Heart left ventricle (tissue), 16 donors: Measurements from ENCODE around the gene TRNP1. TPM values are rescaled to one million over a fixed set of nuclear protein-coding genes. Genes with fewer than 3 reads are reported as not detected.

ENCODE experiments used
- ATAC-seq, 4 donors: fragments of 200-7000 bp; cut with Tn5 transposase; one replicate each; pipeline ENCODE4 v1.9.1; 2020 to 2022; ENCODE audit warnings: moderate library complexity in 4 of 4, mild to moderate bottlenecking in 3 of 4, moderate number of reproducible peaks in 1 of 4
- DNase-seq, 5 donors: peaks; one replicate each; pipeline ENCODE4 v3.0.0-alpha.2; 2020
- H3K27ac ChIP-seq, 12 donors: fragments of 200-600 bp; sonication (generic) in 4 of 12; one replicate each; pipeline versions ENCODE4 v1.5.0 to v1.8.0; 2016 to 2022; ENCODE audit warnings: mild to moderate bottlenecking in 2 of 12
- H3K27me3 ChIP-seq, 9 donors: fragments of 200-600 bp; sonication (generic) in 2 of 9; one replicate each; pipeline versions ENCODE4 v1.5.1 to v1.8.0; 2016 to 2022; ENCODE audit warnings: mild to moderate bottlenecking in 3 of 9
- H3K36me3 ChIP-seq, 9 donors: fragments of 200-600 bp; sonication (generic) in 2 of 9; one replicate each; pipeline versions ENCODE4 v1.5.0 to v1.8.0; 2018 to 2022; ENCODE audit warnings: mild to moderate bottlenecking in 2 of 9
- H3K4me1 ChIP-seq, 12 donors: fragments of 200-600 bp; sonication (generic) in 4 of 12; one replicate each; pipeline versions ENCODE4 v1.5.0 to v1.8.0; 2016 to 2022; ENCODE audit warnings: mild to moderate bottlenecking in 3 of 12
- H3K4me3 ChIP-seq, 12 donors: fragments of 200-600 bp; sonication (generic) in 4 of 12; one replicate each; pipeline versions ENCODE4 v1.5.0 to v1.8.0; 2017 to 2022; ENCODE audit warnings: mild to moderate bottlenecking in 9 of 12, moderate library complexity in 4 of 12
- H3K9me3 ChIP-seq, 12 donors: fragments of 200-600 bp; sonication (generic) in 4 of 12; one replicate each; pipeline versions ENCODE4 v1.5.0 to v1.8.0; 2016 to 2022; ENCODE audit warnings: mild to moderate bottlenecking in 1 of 12
- CTCF ChIP-seq, 12 donors: fragments of 200-600 bp; sonication (generic) in 4 of 12; IDR thresholded peaks; one replicate each; pipeline versions ENCODE4 v1.5.0 to v1.8.0; 2018 to 2022; ENCODE audit warnings: antibody characterized with exemption in 12 of 12, mild to moderate bottlenecking in 5 of 12
- POLR2A ChIP-seq, 2 donors: fragments of 450-650 bp; IDR thresholded peaks; one replicate each; pipeline ENCODE4 v1.6.1; 2017; ENCODE audit warnings: antibody characterized with exemption in 2 of 2, mild to moderate bottlenecking in 2 of 2, moderate library complexity in 2 of 2
- WGBS, 4 donors: extraction: QIAGEN DNeasy Blood & Tissue Kit in 2 of 4; methylation state at CpG; one replicate each; pipeline versions ENCODE4 v1.1.5 to v1.1.7; 2013 to 2018; 5-methylcytosine and 5-hydroxymethylcytosine counted together
- intact Hi-C, 10 donors: fragments of 100-400 bp; cut with DNase I; formaldehyde crosslinking; loops; one replicate each; pipeline versions ENCODE4 v1.11.1 to v1.14.2; 2022
- polyA plus RNA-seq, 2 donors: library from polyadenylated mRNA; stranded (reverse); fragments of 200-250 nt; gene quantifications; one replicate each; pipeline ENCODE4 v1.2.3, GENCODE V29; 2013
- total RNA-seq, 9 donors: library from RNA; depleted of rRNA in 2 of 9; stranded (reverse); fragments of >200 nt in 2 of 9; fragmentation: NEBNext Ultra II Directional in 3 of 9; extraction: Animal tissue kit (Norgen Biotek cat#: 25700) in 3 of 9; gene quantifications; one replicate each; pipeline versions ENCODE4 v1.1.0 to v1.2.4, GENCODE V29; 2016 to 2023
- donor health status: ischemic (EF 13 %, LVEDD 7.1; RV severe dilation, severe dysfunction).
- donor health status: healthy with polysubstance abuse.
- donor health status: DM: no; HTN: yes; CAD: no.
- donor health status: DM: no; HTN: no; CAD: no.
- donor health status: ischemic (EF 25% LVEDD 6.9; RV normal size, moderate dysfunction).
- donor health status: ischemic (EF 25% LVEDD 5.7; RV mildly dilated, moderate dysfunction).
- donor health status: healthy.
- donor health status: DM: yes; HTN: yes; CAD: no.
- donor health status: ischemic (EF 35%, LVEDD 5.7; RV mildly dilated, moderate dysfunction).
- donor health status: nonischemic (EF 11% LVEDD 7.7; RV severe dilation, severe dysfunction).
- donor health status: DM: yes; HTN: yes; CAD: no.
- donor health status: PGD.
- donor health status: ischemic (EF 29% LVEDD 5.4; RV normal size, mild dysfunction).
- donor health status: nonischemic (EF 23%, LVEDD 6.1; RV moderate dilation, normal function).

TRNP1 gene
- total and polyA plus RNA-seq, 11 donors, result 16.6 to 68.5 (median 21.7) TPM

GRCh38 chr1:26960625-26960966 lies 32.9 kb upstream of the TRNP1 start:
- DNase-seq (peak in 1 of 5 donors; percentile 17), ATAC-seq (no peak)
- peaks cover 0 to 15% (median 3%) of the 10 kb centered on the region in 12 donors for H3K9me3 ChIP-seq
- WGBS, 4 donors, result 21 to 26% (median 24%) methylated on average over 3 of the region's 3 CpGs
- no peaks in the 10 kb centered on the region for H3K36me3 ChIP-seq
- intact Hi-C loops, result loop anchor here in 1 of 10 donors (10.0 kb wide), 1 partner anchor 134 kb away; no protein-coding TSS in a partner anchor
- peaks cover 0 to 20% (median 6%) of the 10 kb centered on the region in 12 donors for H3K4me1 ChIP-seq
- no peak for TF ChIP-seq POLR2A (IDR thresholded peaks at IDR 0.05)
- no peak for TF ChIP-seq CTCF (IDR thresholded peaks at IDR 0.05)
- H3K27ac ChIP-seq, result no peak overlapping the region
- peaks cover 9 to 63% (median 28%) of the 10 kb centered on the region in 9 donors for H3K27me3 ChIP-seq
- H3K4me3 ChIP-seq, result peak overlapping the region in 8 of 12 donors; percentile 29 to 62 (median 46)

- Histone ChIP-seq H3K9me3 (peaks cover 0 to 3% (median 0%) of the 10 kb centered on the region in 12 donors), H3K36me3 (no peaks in the 10 kb centered on the region), H3K4me1 (peaks cover 0 to 20% (median 6%) of the 10 kb centered on the region in 12 donors), H3K27me3 (peaks cover 9 to 64% (median 28%) of the 10 kb centered on the region in 9 donors), H3K27ac (no peak overlapping the region), H3K4me3 (no peak overlapping the region)
- no peak for TF ChIP-seq POLR2A (IDR thresholded peaks at IDR 0.05)
- DNase-seq (no peak), ATAC-seq (no peak)
- WGBS, 4 donors, result 55 to 65% (median 62%) methylated on average over 3 of the region's 3 CpGs
- intact Hi-C loops, result loop anchor here in 1 of 10 donors (10.0 kb wide), 1 partner anchor 133 kb away; no protein-coding TSS in a partner anchor
These were observed 31.7 kb upstream of the TRNP1 start for GRCh38 chr1:26961826-26962225.

GRCh38 chr1:26965213-26965612 lies 28.3 kb upstream of the TRNP1 start:
- Histone ChIP-seq H3K36me3 (no peaks in the 10 kb centered on the region), H3K4me3 (no peak overlapping the region), H3K27me3 (peaks cover under 1 to 37% (median 7%) of the 10 kb centered on the region in 9 donors), H3K9me3 (no peaks in the 10 kb centered on the region), H3K4me1 (peaks cover 0 to 11% (median under 1%) of the 10 kb centered on the region in 12 donors), H3K27ac (no peak overlapping the region)
- whole genome bisulfite sequencing, 4 donors, result 89 to 93% (median 91%) methylated on average over 6 of the region's 6 CpGs
- intact Hi-C loops, result loop anchor here in 2 of 10 donors (5.0 to 10.0 kb wide), 2 partner anchors 130 to 132 kb away; no protein-coding TSS in a partner anchor
- TF ChIP-seq CTCF (IDR thresholded peaks at IDR 0.05) (no peak), POLR2A (IDR thresholded peaks at IDR 0.05) (no peak)
- no peak for ATAC-seq
- DNase-seq, result peak in 1 of 5 donors; percentile 2

DNA sequence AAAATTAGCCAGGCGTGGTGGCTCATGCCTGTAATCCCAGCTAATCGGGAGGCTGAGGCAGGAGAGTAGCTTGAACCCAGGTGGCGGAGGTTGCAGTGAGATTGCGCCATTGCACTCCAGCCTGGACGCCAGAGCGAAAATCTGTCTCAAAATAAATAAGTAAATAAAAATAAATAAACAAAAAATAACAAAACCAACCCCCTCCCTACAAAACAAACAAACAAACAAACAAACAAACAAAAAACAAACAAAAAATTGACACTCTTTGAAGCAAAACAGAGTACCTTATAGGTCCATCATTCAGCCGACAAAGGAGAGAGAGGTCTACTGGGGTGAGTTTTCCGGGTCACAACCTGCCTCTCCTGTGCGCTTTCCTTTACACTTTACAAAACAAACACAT lies 27.9 kb upstream of the TRNP1 start:
- Histone ChIP-seq H3K4me3 (no peak overlapping the region), H3K27me3 (peaks cover 0 to 33% (median 2%) of the 10 kb centered on the region in 9 donors), H3K36me3 (no peaks in the 10 kb centered on the region), H3K9me3 (no peaks in the 10 kb centered on the region), H3K27ac (no peak overlapping the region), H3K4me1 (peaks cover 0 to 8% (median 0%) of the 10 kb centered on the region in 12 donors)
- WGBS, 4 donors, result 88 to 95% (median 91%) methylated on average over 9 of the region's 9 CpGs
- no peak for DNase-seq
- intact Hi-C loops, result loop anchor here in 2 of 10 donors (5.0 to 10.0 kb wide), 2 partner anchors 129 to 132 kb away; no protein-coding TSS in a partner anchor
- ATAC-seq, result no peak
- TF ChIP-seq POLR2A (IDR thresholded peaks at IDR 0.05) (no peak), CTCF (IDR thresholded peaks at IDR 0.05) (no peak)

GRCh38 chr1:26970810-26971209 lies 22.7 kb upstream of the TRNP1 start:
- H3K27me3 ChIP-seq, result peaks cover 0 to 16% (median 0%) of the 10 kb centered on the region in 9 donors
- no peaks in the 10 kb centered on the region for H3K9me3 ChIP-seq
- intact Hi-C loops, result no loop called here
- H3K4me1 ChIP-seq, result no peaks in the 10 kb centered on the region
- H3K4me3 ChIP-seq, result no peak overlapping the region
- TF ChIP-seq POLR2A (IDR thresholded peaks at IDR 0.05) (no peak), CTCF (IDR thresholded peaks at IDR 0.05) (no peak)
- H3K27ac ChIP-seq, result no peak overlapping the region
- no peaks in the 10 kb centered on the region for H3K36me3 ChIP-seq
- WGBS, 4 donors, result 50 to 67% (median 53%) methylated on average over 6 to 7 of the region's 7 CpGs
- ATAC-seq, result no peak
- peak in 1 of 5 donors; percentile 7 for DNase-seq
